Endodermal cell (in vitro differentiated cells): Measurements from ENCODE around the gene MTM1. TPM values are rescaled to one million over a fixed set of nuclear protein-coding genes. Genes with fewer than 3 reads are reported as not detected.

Experiments
- DNase-seq: peaks from one replicate; pipeline ENCODE4 v3.0.0-alpha.2; 2017
- H3K27ac ChIP-seq: 2 replicates; pipeline ENCODE4 v1.5.1; 2013; ENCODE audit warnings: mild to moderate bottlenecking, low read depth, low read length, moderate library complexity
- H3K27me3 ChIP-seq: 2 replicates; pipeline ENCODE4 v1.6.1; 2013; ENCODE audit warnings: mild to moderate bottlenecking, low read length, moderate library complexity; ENCODE audit not compliant: insufficient read depth, control insufficient read depth, poor library complexity, severe bottlenecking
- H3K36me3 ChIP-seq: 2 replicates; pipeline ENCODE4 v1.7.0; 2013; ENCODE audit warnings: mild to moderate bottlenecking, low read length, moderate library complexity; ENCODE audit not compliant: control insufficient read depth, insufficient read depth
- H3K4me1 ChIP-seq: one replicate; pipeline ENCODE4 v1.7.0; 2013; ENCODE audit warnings: low read length; ENCODE audit not compliant: control insufficient read depth, insufficient read depth
- H3K4me3 ChIP-seq: 2 replicates; pipeline ENCODE4 v1.5.1; 2013; ENCODE audit warnings: mild to moderate bottlenecking, low read length, moderate library complexity
- H3K9ac ChIP-seq: 2 replicates; pipeline ENCODE4 v1.6.1; 2013; ENCODE audit warnings: mild to moderate bottlenecking, low read length, moderate library complexity; ENCODE audit not compliant: poor library complexity, severe bottlenecking; ENCODE audit errors: extremely low read depth
- H3K9me3 ChIP-seq: 2 replicates; pipeline ENCODE4 v1.6.1; 2013; ENCODE audit warnings: mild to moderate bottlenecking, low read length, moderate library complexity; ENCODE audit not compliant: control insufficient read depth
- H3K27ac Mint-ChIP-seq: 2 replicates; pipeline ENCODE4 v1.8.0; 2020; ENCODE audit warnings: mixed read lengths
- H3K27me3 Mint-ChIP-seq: 2 replicates; pipeline ENCODE4 v1.8.0; 2021; ENCODE audit warnings: mild to moderate bottlenecking, mixed read lengths; ENCODE audit not compliant: insufficient read depth
- H3K36me3 Mint-ChIP-seq: 2 replicates; pipeline ENCODE4 v1.8.0; 2020; ENCODE audit warnings: low read depth, mixed read lengths
- H3K4me1 Mint-ChIP-seq: 2 replicates; pipeline ENCODE4 v1.8.0; 2020; ENCODE audit warnings: mixed read lengths
- H3K4me3 Mint-ChIP-seq: 2 replicates; pipeline ENCODE4 v1.8.0; 2020; ENCODE audit warnings: mild to moderate bottlenecking, moderate library complexity, mixed read lengths
- H3K9me3 Mint-ChIP-seq: 2 replicates; pipeline ENCODE4 v1.8.0; 2020; ENCODE audit warnings: mild to moderate bottlenecking, mixed read lengths
- CTCF ChIP-seq: fragments of 200-600 bp; sonication (generic); conservative IDR thresholded peaks from 2 replicates; pipeline ENCODE4 v1.5.0; 2021; ENCODE audit warnings: antibody characterized with exemption, mild to moderate bottlenecking
- WGBS, 2 experiments: methylation state at CpG; one replicate each; pipeline versions ENCODE4 v1.1.5 to v1.1.7; 2013; ENCODE audit warnings: missing lambda C conversion rate in 2 of 2, mixed read lengths in 1 of 2; ENCODE audit not compliant: insufficient coverage in 1 of 2, insufficient read length in 1 of 2; 5-methylcytosine and 5-hydroxymethylcytosine counted together
- total RNA-seq, 2 donors: library from RNA; stranded (reverse); fragmentation: NEBNext Ultra II Directional in 1 of 2; extraction: Animal tissue kit (Norgen Biotek cat#: 25700) in 1 of 2; gene quantifications; 2 replicates in 1 of 2; 3 replicates in 1 of 2; pipeline ENCODE4 v1.2.1, GENCODE V29; 2021

MTM1 gene
- total RNA-seq, 2 donors from 2014 or later, result 5.9 to 9.8 TPM

- no peak for TF ChIP-seq CTCF
- H3K27me3 Mint-ChIP-seq, result no peaks in the 10 kb centered on the region
- peaks cover 63% of the 10 kb centered on the region for H3K9me3 Mint-ChIP-seq
- H3K4me1 Mint-ChIP-seq, result peaks cover 5% of the 10 kb centered on the region
- Histone ChIP-seq H3K27me3 (no peaks in the 10 kb centered on the region), H3K36me3 (no peaks in the 10 kb centered on the region), H3K4me1 (no peaks in the 10 kb centered on the region), H3K9me3 (no peaks in the 10 kb centered on the region), H3K27ac (no peak within 1 kb of the TSS), H3K4me3 (peak within 1 kb of the TSS; percentile 82), H3K9ac (no peak within 1 kb of the TSS)
- DNase-seq, result peak; percentile 60
- peak within 1 kb of the TSS; percentile 65 for H3K4me3 Mint-ChIP-seq
- peaks cover 3% of the 10 kb centered on the region for H3K36me3 Mint-ChIP-seq
- 3% methylated on average over 63 of the region's 92 CpGs; no CpG with 5 or more reads in 1 of the 2 experiments for WGBS, 2 experiments
- no peak within 1 kb of the TSS for H3K27ac Mint-ChIP-seq
Measured at GRCh38 chrX:150692831-150693724, 124.7 kb downstream of the MTM1 start, which contains the start of gene MTMR1. TSS of gene MTMR1 (plus strand) at chrX:150693396. CDS start at chrX:150693531, 135 bp downstream.

GRCh38 chrX:150693725-150694574, 125.5 kb downstream of the MTM1 start:
- Histone ChIP-seq H3K27me3 (no peaks in the 10 kb centered on the region), H3K9ac (no peak overlapping the region), H3K4me1 (no peaks in the 10 kb centered on the region), H3K36me3 (peaks cover under 1% of the 10 kb centered on the region), H3K9me3 (no peaks in the 10 kb centered on the region), H3K27ac (no peak overlapping the region), H3K4me3 (peak overlapping the region; percentile 72)
- Mint-ChIP-seq H3K4me3 (peak overlapping the region; percentile 65), H3K27ac (no peak overlapping the region), H3K27me3 (no peaks in the 10 kb centered on the region), H3K36me3 (peaks cover 3% of the 10 kb centered on the region), H3K4me1 (peaks cover 5% of the 10 kb centered on the region), H3K9me3 (peaks cover 60% of the 10 kb centered on the region)
- 28 to 60% methylated on average over 1 to 31 of the region's 42 CpGs for WGBS, 2 experiments
- TF ChIP-seq CTCF, result no peak
- DNase-seq, result peak; percentile 78

- H3K4me3 Mint-ChIP-seq, result peak overlapping the region; percentile 65
- no peaks in the 10 kb centered on the region for H3K27me3 ChIP-seq
- peaks cover 4% of the 10 kb centered on the region for H3K36me3 ChIP-seq
- peaks cover 3% of the 10 kb centered on the region for H3K36me3 Mint-ChIP-seq
- peaks cover 5% of the 10 kb centered on the region for H3K4me1 Mint-ChIP-seq
- H3K9me3 ChIP-seq, result no peaks in the 10 kb centered on the region
- TF ChIP-seq CTCF, result no peak
- no peak for DNase-seq
- H3K9ac ChIP-seq, result no peak overlapping the region
- no peaks in the 10 kb centered on the region for H3K27me3 Mint-ChIP-seq
- no peaks in the 10 kb centered on the region for H3K4me1 ChIP-seq
- no peak overlapping the region for H3K4me3 ChIP-seq
- H3K9me3 Mint-ChIP-seq, result peaks cover 54% of the 10 kb centered on the region
- H3K27ac Mint-ChIP-seq, result no peak overlapping the region
- WGBS, 2 experiments, result 91% methylated on average over 8 of the region's 8 CpGs; no CpG with 5 or more reads in 1 of the 2 experiments
- no peak overlapping the region for H3K27ac ChIP-seq
Measured at GRCh38 chrX:150694738-150695410, 126.5 kb downstream of the MTM1 start.
